EH (cell line): Measurements from ENCODE around the gene DHX34.

Experiments used
- DNase-seq: peaks from one replicate; pipeline ENCODE4 v3.0.0-alpha.2; 2015; ENCODE audit warnings: low read depth

DHX34 gene

DNA sequence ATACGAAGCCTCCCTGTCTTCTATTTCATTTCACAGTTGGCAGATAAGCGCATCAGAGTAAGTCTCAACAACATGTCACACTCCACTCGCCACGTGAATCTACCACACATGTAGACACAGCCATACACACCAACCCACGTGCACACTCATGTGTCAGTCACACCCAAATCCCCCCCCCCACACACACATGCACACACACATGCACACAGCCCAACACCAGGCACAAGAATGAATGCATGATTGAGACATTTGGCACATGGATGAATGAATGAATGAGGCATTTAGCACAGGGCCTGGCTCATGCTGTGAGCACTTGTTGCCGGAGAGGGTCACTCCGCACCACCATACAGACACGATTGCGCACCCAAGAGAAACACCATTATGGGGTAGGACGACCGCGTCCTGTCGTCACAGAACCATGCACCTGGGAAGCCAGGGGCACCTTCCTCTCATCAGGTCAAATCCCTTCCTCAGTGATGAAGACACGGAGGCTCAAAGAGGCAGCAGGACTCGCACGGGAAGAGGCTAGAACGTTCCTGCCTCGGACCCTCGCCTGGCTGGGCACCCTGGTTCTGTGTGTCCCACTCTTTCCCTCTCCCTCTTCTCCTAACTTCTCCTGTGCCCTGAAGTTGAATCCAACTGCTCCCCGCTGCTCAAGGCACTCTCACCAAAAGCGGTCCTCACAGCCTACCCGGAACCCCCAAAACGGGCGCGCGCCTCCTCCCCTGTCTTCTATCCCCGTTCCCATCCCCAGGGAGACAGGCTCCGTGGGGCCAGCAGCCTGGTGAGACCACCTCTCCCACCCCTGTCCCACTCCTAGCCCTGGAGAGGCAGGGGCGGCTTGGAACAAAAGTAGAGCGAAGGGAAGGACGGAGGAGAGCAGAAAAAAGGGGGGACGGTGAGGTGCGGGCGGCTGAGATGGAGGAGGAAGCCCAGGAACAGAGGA, 68.9 kb downstream of the DHX34 start:
- no peak for DNase-seq

DNA sequence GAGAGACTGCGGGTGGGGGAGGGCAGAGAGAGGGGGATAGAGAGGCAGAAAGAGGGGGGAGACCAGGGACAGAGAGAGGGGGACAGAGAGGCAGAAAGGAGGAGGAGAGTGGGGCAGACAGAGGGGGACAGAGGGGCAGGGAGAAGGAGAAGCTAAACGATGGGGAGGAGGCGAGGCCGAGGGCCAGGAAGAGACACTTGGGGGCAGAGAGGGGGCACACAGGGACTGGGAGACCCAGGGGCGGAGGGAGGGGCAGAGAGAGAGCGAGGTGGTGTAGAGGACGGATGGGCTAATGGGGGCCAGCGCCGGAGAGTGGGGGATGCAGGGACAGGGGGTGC, 69.5 kb downstream of the DHX34 start:
- DNase-seq = no peak

DNA sequence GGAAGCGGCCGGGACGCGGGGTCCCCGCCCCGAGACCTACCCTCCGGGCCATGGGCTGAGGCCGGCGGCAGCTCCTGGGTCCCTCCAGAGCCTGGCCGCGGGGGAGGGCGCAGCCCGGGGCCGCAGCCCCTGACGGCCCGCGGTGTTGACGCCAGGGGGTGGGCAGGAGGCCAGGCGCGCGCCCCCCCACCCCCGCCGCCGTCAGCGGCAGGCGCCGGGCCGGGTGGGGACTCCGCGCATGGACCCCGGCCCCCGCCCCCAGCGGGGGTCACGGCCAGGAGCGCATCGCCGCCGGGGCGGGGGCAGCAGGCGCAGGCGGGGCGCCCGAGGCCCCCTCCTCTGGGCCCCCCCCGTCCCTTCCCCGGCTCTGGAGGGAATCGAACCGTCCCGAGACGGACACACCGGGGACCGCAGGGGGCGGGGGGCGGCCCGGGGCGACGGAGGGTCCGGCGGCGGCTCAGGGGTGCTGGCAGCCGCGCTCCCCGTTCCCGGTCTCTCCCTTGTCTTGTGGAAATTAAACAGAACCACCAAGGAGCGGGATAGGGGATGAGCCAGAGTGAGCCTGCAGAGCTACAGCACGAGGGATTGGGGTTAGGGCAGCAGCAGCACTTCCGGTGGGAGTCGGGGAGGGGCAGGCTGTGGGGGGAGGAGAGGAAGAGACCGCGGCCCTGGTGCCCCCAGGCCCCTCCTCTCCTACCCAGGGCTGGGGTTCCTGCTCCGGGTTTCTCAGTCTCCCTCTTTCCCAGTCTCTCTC, 70.1 kb downstream of the DHX34 start, which contains the start of gene MEIS3:
MEIS3 (minus strand) TSS at position 498 of the 754 bp plus-strand sequence; CDS start at position 52, 446 bp downstream.
- peak; percentile 27 for DNase-seq

DNA sequence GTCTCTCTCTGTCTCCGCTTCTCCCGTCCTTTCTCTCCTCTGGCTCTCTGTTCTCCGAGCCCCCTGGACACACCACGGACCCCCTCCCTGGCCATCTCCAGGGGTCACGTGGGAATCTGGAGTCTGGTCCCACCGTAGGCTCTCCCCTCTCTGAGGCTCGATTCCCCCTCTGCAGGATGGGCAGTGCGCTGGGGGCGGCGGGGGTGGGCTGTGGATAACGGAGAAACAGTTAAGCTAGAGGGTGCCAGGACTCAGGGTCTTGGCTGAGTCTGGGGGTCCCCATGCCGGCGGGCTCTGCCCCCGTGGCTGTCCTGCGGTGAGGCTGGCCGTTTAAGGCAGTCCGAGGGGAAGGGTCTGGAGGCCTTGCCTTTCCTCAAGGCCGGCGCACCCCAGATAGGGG, 70.7 kb downstream of the DHX34 start:
- DNase-seq = no peak

DNA sequence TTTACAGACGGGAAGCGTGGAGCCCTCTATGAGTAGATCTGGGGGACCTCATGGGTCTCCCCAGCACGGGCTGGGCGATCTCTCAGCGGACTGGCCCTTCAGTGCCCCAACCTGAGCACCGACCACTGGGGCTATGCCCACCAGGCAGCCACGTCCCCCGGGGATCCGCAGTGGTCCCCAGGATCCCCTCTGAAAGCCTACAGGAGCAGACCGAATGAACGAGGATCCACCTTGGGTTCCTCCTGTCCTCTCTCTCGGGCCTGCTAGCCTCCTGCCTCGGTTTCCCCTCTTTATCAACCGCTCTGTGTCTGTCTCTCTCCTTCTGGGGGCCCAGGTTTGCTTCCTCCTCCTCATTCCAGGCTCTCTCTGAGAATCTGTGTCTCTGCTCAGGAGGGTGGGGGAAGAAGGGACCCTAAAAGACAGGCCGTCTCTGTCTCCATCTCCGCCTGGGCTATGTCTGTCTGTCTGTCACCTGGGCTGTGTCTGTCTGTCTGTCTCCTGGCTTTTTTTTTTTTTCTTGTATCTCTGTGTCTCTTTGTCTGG, 72.2 kb downstream of the DHX34 start:
- no peak for DNase-seq

DNA sequence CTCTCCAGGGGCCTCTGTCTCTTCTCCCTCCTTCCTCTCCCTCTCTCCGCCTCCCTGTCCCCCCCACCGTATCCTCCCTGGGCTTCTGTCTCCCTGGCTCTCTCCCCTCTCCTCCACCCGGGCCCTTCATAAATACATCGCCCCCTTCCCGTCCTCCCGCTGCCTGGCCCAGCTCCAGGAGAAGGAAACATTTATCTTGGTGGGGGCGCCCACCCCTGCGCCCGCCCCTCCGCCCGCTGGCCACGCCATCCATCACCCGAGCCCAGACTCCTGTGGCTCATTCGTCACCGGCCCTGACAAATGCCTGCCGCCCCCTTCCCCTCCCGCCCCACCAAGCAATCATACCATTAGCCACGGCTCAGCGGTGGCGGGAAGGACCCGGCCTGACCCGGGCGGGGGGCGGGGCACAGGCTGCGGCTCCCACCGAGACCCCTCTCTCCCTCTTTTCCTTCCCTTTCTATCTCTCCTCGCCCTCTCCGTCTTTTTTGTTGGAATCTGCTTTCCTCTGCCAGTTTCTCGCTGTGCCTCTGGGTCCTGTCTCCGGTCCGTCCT, 72.8 kb downstream of the DHX34 start:
- peak; percentile 48 for DNase-seq

DNA sequence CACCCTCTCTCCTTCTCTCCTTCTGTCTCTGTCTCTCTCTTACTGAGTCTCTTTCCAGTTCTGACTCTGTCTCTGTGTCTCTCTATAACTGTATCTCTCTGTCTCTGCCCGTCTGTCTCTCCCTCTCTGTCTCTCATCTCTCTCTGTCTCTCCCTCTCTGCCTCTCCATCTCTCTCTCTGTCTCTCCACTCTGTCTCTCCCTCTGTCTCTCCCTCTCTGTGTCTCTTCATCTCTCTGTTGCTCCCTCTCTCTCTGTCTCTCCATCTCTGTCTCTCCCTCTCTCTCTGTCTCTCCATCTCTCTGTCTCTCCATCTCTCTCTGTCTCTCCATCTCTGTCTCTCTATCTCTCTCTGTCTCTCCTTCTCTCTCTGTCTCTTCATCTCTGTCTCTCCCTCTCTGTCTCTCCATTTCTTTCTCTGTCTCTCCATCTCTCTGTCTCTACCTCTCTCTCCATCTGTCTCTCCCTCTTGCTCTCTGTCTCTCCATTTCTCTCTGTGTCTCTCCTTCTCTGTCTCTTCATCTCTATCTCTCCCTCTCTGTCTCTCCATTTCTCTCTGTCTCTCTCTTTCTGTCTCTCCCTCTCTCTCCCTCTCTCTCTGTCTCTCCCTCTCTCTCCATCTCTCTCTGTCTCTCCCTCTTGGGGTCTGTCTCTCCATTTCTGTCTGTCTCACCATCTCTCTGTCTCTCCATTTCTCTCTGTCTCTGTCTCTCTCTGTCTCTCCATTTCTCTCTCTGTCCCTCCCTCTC, 73.5 kb downstream of the DHX34 start:
- DNase-seq = no peak

DNA sequence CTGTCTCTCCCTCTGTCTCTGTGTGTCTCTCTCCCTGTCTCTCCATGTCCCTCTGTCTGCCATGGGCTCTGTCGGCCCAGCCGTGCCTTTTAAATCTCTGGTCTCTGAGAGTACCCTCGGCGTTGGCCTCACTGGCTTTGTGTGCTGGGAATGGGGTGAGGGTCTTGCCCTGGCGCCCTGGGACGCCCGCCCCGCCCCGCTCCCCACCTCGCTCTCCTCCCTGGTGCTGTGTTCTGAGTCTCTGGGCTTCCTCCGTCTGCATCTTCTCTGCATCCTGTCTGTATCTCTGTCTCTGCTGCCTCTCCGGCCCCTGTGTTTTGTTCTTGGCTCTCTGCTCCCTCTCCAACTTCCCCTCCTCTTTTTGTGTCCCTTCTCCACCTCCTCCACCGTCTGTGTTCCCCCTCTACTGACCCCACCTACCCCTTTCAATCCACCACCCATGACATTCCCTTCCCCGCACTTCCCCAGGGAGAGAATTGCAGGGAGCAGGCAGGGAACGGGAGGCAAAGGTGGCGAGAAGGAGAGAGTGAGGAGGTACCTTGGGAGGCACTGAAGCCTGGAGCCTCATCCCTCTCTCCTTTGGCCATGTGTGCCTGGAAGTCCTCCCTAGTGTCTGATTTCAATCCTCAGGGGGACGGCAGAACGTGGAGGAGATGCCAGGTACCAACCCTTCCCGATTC, 74.2 kb downstream of the DHX34 start:
- DNase-seq = no peak

DNA sequence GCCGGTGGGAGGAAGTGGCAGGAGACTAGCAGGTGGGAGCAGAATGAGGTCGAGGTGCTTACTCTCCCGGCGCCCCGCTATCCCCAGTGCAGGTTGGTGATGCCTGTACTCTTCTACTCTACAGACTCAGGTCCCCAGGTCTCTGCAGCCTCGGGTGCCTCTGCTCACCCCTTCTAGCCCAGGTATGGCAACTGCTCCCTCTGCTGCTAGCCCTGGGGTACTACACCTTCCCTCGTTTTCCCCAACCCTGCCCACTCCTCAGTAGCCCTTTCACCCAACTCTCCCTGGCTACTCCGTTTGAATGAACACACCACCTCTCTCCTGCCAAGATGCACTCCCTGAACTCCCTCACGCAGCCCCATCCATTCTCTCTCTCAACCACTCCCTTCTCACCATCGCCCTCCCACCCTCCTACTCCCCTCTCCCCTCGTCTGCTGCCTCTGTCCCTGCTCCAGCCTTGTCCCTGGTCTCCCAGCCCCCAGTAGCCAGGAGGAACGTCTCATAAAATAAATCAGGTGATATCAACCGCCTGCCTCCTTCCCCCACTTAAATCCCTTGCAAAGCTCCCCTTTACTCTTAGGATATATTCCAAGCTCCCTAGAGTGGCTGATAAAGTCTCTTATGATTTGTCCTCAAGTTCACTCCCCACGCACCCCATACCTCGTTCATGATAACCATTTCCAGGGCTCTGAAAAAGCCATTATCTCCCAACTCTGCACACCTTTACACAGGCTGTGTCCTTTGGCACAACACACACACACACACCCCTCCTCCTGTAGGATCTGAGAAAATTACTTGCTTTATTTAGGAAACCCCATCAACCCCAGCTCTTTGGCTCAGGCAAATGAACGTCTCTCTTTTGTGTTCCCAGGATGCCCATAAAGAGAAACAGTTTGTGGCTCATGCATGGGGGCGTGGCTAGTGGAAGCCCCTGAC, 78.4 kb downstream of the DHX34 start:
- peak; percentile 70 for DNase-seq

DNA sequence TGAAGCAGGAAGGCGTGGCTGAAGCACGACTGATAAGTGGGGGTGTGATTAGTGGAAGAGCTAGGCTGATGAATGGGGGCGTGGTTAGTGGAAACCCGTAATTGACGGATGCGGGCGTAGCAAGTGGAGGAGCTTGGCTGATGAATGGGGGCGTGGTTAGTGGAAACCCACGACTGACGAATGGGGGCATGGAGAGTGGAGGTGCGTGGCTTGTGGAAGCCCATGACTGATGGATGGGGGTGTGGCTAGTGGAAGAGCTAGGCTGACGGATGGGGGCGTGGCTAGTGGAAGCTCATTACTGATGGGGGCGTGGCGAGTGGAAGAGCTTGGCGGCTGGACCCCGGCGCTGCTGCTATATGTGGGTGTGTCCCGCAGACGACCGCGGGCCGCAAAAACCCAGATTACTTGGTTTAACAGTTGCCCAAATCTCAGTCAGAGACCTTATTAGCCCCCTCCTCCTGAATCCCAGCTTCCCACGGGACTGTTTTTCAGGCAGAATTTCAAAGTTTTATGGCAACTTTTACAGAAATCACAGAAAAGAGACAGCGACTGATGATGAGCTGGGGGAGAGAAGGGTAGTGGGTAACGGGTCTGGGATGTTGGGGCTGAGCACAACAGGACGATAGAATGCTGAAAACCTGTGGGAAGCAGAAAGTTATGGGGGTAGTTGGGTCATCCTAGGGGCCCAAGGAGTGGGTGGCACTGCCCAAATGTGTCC, 79.2 kb downstream of the DHX34 start:
- peak; percentile 100 for DNase-seq

DNA sequence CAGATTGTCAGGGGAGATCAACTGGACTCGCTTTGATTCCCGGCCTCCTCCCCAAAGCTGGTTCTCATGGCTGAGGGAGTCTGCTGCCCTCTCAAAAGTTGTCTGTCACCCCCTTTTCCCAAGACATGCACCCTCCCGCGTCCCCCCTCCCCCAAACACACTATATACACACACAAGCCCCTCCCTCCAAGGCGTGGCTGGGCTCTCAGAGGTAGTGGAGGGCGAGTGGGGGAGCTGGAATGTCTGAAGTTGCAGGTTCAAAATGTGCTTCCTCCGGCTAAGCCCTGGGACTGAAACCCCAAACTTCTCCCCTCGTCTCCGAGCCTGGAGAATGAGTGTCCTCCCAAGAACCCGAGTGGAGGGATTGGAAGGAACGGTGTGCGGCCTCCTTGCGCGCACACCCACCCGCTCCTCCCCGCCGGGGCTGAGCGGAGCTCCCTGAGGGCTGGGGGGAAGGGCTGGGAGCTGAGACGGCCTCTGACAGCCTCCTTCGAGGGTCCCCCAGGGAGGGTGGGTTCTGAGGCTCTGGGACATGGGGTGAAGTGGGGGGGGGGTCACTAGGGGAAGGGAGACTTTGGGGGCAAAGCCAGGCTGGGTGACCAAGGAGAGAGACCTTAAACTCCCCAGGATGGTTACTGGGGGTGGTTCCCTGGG, 80.2 kb downstream of the DHX34 start:
- DNase-seq = no peak

DNA sequence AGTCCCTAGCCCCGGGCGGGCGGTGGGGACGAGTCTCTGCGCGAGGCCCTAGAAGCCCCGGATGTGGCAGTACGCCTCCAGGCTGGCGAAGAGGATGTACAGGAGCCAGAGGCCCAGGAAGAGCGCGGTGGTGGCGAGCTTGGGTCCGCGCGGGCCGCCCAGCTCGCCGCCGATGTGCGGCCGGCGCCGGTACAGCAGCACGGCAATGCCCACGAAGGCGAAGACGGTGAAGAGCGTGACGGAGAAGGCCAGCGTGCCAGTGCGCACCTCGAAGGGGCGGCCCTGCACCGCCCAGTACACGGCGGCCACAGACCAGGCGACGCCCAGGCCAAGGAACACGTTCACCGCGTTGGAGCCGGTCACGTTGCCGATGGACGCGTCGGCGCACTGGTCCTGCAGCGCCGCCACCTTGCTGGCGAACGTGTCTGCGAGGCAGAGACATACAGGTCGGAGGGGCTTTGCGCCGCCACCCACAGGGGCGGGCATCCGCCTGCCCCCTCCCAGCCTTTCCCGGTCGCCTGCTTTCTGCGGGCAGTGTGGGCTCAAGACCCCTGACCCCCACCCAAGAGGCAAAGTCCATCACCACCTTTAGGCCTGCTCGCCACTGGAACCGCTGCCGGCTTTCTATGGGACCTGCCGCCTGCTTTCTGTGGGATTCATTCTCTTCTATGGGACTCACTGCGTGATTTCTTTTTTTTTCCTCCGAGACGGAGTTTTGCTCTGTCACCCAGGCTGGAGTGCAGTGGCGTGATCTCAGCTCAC, 81.1 kb downstream of the DHX34 start:
- DNase-seq = peak; percentile 59

DNA sequence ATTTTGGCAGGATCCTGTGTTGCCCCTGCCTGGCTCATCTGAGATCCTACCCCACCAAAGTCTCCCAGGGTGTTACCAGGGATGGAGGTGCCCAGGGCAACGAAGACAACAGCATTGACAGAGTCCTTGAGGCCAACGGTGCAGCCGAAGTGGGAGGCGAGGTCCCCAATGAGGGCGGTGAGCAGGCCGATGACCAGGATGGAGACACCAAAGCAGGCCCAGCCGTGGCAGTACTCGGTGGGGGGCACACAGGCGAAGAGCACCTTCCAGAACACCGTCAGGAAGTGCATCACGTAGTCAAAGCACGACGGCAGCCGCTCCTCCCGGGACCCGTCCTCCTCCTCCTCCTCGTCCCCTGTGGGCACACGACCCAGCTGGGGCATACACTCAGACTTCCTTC, 83.0 kb downstream of the DHX34 start:
- DNase-seq = no peak
